ENCODE data around the gene ABHD12. TPM values are rescaled to one million over a fixed set of nuclear protein-coding genes. Genes with fewer than 3 reads are reported as not detected.
"Not testable (repeated sequence)": the region's sequence is repeated elsewhere in the genome, so short reads cannot be mapped to it uniquely, and the experiment has no call there.

Gene ABHD12
- total RNA-seq = 27.7 and 38.2 TPM in 2 replicates

DNA sequence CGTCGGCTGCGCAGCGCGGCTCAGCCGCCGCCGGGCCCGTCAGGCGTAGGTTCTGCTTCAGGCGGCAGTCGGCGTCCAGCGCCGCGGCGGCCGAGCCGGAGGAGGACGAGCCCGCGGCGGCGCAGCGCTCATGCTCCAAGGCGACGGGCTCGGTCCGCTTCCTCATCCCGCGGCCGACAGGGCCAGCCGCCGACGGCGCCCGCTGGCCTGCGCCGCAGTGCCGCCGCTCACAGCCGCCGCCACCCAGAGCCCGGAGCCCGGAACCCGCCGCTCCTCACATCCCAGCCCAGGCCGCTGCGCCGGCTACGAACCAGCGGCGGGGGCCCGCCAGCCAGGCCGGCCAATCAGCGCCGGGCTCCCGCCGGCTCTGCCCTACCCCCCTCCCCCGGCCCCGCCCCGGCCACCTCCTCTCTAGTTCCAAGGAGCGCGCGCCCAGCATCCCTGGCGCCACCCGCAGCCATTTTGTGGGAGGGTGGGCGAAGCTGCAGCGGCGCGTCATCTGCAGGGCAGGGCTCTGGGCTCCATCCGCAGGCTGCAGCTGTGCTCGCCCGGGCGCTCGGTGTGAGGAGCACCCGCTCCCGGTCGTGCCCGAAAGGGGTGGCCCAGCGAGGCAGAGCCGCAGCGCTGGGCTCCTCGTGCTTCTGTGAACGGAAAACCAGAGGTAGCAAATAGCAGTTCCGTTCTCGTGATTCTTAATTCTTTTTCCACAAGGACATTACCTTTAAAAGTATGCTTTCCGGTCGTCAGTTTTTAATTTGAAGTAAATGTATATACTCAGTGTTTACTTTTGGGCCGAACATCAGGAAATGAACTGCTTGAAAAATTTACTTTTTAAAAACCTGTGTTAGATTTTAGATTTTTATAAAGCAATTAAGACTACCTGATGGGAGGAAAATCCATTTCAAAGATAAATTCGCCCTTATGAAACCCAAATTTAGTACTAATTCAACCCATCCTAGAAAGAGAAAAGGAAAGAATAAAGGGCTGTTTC is at the start of gene ABHD12:
TSS of gene ABHD12 (minus strand) at position 298 of the 991 bp plus-strand sequence. CDS start at position 166, 132 bp downstream.
- DNase-seq = peak; percentile 97

DNA sequence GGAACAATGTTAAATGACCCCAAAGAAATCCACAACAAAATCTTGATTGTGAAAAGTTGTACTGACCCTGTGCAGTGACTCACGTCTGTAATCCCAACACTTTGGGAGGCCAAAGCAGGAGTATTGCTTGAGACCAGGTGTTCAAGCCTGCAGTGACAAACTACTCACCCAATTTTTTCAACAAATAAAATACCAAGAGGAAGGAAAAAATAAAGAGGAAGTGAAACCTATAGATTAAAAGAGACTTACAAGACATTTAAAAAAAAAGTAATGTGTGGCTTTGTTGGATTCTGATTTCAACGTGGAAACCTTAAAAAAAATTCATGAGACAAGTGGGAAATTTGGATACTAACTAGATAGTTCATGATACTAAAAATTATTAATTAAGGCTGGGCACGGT is 48.7 kb upstream of the ABHD12 start:
- DNase-seq = no peak

DNA sequence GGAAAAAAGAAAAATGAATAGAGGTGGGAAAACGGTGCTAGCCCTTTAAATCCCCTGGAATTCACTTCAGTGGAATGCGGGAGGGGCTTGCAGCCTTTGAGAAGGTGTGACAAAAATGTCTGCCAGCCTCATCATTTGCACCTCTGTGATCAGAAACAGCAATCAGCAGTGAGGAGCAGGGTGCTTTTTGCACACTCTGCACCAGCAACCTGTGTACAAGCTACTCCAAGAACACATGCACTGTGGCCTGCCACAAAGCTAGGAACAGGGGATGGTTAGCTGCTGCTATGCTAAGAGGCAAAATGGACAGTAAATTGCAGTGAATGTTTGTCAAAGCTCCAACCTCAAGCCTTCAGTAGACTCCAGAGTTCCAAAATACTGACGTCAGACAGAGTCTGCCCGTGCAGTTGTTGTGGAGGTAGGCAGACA is 46.5 kb upstream of the ABHD12 start:
- DNase-seq = no peak

DNA sequence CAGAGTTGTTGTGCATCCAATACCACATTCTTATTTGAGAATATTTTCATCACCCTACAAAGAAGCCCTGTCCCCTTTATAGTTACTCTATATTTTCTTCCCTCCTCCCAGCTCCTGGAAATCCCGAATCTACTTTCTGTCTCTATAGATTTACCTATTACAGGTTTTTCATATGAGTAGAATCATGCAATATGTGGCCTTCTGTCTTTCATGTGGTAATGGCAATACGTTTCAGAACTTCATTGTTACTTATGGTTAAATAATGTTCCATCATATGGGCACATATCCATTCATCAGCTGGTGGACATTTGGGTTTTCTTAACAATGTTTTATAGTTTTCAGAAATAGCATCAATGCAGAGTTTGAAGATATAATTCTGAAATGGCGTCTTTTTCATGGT is 33.9 kb upstream of the ABHD12 start:
- no peak for DNase-seq

DNA sequence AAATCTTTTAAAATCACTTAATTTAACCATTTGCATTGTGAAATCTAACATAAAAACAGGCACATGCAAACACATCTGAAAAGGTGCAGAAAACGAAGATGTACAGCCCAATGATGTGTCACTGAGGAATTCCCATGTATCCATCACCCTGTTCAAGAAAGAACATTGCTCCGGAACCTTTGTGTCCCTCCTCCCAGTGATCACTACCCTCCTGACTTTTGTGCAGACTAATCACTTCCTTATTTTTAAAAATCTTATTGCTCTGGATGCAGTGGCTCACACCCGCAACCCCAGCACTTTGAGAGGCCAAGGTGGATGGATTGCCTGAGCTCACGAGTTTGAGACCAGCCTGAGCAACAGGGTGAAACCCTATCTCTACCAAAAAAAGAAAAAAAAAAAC is 31.4 kb upstream of the ABHD12 start:
- no peak for DNase-seq

DNA sequence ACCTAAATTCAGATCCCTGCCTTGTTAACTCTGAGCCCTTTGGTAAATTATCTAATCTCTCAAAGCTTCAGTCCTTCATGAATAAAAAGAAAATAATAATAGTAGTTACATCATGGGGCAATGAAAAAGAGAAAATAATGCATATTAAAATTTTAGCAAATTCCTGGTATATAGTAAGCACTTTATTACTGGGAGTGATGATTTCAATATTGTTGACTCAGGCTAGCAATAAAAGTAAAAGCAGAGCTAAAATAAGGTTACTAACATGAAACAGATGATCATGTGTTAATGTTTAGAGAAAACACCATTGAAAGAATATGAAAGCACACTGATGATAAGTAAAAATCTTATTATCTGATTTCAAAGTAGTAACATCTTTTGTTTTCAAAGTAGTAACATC is 30.5 kb upstream of the ABHD12 start:
- no peak for DNase-seq

DNA sequence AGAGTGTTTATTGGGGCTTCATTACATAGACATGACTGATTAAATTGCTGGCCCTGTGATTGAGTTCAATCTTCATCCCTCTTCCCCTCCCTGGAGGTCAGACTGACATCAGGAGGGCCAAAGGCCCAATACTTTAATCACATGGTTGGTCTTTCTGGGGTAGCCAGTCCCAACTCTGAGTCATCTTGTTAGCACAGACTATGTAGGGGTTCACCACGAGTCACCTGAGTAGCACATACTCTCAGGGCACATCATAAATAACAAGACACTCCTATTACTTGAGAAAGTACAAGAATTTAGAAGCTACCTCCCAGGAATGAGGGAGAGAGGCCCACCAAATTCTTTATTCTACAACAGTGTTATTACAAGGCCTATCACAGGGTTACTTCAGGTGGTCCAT is 28.1 kb upstream of the ABHD12 start:
- DNase-seq = no peak

DNA sequence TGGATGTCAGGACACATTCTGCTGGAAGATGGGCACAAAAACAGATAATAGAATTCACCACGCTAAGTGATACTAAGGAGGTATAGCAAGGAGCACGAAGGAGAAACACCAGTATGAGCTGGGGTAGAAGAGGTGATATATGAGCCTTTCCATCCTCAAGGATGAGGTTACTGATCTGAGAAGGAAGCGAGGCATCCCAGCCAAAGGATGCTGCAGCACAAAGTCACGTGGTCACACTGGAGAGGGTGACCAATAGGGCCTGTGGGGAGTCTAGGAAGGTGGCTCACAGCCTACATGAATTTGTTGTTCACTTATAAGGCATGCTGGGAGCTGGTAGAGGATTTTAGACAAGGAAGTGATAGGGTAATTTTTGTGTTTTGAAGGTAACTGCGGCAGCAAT is 18.3 kb upstream of the ABHD12 start:
- no peak for DNase-seq

DNA sequence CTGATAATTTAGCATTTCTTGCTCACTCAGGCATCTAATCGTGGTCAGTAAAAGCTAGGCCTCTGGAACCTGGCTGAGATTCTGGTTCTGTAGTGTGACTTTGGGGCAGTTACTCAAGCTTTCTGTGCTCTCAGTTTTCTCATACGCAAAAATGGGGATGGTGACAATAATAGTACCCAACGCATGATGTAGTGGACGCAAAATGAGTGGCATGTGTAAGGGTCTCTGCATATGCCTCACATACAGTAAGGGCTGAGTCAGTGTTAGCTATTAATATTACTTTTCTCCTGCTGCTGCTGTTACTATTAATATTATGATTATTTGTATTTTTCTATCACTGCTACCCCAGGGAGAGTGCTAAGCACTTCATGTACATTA is 17.5 kb upstream of the ABHD12 start:
- peak; percentile 13 for DNase-seq

DNA sequence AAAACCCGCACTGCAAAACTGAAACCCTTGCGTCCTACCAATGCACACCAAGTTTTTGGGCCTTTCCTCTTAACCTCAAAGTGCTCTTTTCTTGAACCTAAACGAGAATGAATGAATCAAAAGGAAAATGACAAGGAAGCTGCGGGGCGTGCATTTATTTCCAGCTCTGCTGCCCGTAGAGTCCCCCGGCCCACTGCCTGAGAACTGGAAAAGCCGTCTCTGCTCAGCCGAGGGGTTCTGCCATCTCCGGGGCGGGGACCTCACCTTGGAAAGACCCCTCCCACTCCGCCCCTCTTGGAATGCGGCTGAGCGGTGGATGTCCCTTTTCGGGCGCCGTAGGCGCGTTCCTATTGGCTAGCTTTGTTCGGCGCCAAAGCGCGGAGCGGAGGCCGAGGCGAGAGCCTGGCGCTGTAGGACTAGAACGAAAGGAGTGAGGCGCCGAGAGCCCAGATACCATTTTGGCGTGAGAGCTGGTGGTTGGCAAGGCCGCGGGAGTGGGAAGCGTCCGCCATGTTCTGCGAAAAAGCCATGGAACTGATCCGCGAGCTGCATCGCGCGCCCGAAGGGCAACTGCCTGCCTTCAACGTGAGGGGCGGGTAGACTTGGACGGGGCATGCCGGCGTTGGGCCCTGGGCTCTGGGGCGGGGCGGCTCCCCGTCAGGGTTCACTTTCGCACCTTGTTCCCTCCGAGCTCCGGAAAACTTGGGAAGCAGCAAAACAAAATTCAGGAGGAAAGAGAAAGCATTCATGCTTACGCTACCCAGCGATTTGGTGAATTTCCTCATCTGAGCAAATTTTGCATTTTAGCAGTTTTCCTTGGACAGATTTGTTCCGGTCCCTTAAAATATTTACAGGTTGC is 16.9 kb upstream of the ABHD12 start, which contains the start of gene GINS1:
TSS of gene GINS1 (plus strand) at position 363 of the 859 bp plus-strand sequence. CDS start at position 511, 148 bp downstream.
- DNase-seq = peak; percentile 92

DNA sequence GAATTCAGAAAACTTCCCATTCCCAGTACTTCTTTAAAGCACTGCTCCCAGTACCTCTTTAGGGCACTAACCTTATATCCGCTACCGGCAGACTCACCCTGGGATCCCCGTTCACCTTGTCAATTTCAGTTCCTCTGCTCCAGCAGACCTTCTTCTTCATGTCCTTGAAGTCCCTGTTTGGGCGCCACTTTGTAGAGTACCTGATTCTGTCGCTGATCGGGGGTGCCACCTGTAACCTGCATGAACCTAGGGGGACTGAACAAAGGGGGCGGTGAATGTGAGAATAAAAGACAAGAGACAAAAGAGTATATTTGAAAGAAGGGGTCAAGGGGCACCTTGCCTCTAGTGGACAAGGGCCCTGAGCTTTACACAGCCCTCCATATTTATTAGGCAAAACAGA is 11.9 kb upstream of the ABHD12 start:
- no peak for DNase-seq

DNA sequence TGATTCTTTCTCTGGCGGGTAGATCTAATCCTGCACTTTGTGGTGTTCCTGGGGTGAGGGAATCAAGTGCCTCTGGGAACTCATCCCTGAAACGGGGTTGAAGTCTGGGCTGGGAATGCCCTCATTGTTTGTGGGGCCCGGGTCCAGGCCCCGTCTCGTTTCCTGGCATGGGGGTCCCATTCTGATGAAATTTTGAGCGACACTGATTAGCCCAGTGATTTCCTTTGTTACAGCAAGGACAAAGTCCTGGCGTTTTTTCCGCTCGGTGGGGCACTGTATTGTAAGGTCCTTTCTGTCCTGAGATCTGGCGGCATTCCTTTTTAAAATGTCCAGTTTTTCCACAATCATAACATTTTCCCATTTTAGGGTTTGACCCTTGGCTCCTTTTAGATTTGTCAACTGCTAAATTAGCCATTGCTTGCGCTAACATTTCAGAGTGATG is 9.7 kb upstream of the ABHD12 start:
- DNase-seq = not testable (repeated sequence)

DNA sequence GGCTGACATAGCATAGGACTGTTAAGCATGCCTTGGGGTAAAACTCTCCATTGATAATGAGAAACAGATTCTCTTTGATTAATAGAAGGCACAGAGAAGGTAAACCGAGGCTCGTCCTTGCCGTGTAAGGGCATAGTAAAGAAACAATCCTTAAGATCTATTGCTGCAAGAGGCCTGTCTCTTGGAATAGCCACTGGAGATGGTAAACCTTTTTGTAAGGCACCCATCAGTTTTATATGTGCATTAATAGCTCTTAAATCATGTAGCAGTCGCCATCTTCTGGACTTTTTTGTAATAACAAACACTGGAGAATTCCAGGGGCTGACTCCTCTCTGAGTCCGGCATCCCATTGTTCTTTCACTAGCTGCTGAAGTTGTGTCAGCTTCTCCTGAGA is 8.4 kb upstream of the ABHD12 start:
- peak; percentile 85 for DNase-seq

DNA sequence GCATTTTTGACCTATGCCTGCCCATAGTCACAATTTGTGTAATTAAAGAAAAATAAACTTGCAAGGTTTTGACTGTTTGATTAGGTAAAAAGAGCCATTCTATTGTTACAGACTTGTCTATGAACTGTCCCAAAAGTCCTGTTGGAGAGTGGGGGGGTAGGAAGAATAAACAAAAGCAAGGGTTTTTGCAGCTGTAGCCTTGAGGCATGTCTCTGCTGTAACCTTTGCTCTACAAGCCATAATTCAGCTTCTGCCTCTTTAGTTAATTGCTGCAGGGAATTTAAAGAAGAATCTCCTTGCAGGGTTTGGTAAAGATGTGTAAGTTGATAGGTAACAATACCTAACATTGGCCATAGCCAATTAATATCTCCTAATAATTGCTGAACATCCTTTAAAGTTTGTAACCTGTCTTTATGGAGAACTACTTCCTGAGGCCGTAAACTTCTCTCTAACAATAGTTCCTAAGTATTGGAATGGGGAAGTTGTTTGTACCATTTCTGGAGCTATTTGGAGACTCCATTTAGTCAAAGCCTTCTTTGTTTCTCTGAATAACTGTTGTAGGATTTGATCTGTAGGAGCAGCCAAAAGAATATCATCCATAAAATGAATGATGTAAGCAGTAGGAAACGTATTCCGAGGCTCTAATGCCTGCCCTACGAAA is 7.9 kb upstream of the ABHD12 start:
- DNase-seq = no peak

DNA sequence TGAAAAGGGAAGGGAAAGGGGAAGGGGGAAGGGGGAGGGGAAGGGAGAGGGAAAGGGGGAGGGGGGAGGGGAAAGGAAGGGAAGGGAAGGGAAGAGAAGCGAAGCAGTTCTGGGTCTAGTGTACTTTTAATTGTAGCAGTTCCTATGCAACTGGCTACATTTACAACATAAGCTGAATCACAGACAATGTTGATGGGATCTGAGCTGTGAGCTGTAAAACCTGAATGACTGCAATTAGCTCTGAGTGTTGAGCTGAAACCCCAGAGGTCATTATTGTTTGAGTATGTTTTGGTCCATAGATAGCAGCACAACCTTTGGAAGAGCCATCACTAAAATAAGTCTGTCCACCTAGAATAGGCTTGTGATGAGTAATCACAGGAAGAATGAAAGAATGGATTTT is 7.2 kb upstream of the ABHD12 start:
- no peak for DNase-seq

DNA sequence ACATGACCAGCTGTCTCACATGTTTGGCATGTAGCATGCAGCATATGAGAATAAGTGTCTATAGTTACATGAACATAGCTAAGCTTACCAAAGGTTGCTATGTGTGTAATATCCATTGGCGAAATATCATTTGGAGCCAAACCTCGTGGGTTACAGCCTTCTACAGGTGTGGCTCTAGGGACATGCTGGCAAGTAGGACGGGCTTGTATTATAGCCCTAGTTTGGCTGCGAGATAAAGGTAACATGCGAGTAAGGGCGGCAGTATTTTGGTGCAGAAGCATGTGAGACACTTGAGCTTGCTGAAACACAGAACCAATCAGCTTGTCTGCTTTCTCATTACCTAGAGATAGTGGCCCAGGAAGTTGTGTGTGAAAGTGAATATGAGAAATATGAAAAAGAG is 6.5 kb upstream of the ABHD12 start:
- no peak for DNase-seq

DNA sequence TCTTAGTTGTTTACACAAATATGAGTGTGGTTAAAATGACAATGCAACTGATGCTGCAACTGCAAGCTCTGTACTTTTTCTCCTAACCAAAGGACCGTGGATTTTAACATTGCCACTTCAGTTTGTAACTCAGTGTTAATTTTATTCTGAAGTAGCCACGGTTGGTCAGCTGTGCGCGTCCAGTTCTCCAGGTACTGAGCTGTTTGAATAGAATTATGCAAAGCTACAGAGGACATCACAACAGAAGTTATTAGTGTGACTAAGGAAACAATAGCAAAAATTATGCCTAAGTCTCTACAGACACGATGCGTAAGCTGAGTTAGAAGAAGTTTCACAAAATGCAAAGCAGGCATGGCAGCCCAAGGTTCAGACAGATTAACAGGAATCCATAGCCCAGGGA is 4.4 kb upstream of the ABHD12 start:
- DNase-seq = no peak

DNA sequence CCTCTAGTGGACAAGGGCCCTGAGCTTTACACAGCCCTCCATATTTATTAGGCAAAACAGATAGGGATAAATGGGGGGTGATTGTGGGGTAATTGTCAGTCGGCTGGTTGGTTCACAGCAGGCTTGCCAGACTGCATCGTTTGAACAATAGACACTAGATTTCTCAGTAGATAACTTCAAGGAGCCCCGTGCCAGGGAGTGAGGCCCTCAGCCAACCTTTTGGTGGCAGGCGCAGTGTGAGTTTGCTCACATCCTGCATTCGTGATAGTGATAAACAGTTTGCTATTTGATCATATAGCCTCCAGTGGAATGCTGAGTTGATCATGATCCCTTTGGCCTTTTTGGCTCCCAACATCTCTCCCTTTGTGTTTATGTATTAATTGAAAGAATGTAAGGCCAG is 3.6 kb upstream of the ABHD12 start:
- peak; percentile 52 for DNase-seq

DNA sequence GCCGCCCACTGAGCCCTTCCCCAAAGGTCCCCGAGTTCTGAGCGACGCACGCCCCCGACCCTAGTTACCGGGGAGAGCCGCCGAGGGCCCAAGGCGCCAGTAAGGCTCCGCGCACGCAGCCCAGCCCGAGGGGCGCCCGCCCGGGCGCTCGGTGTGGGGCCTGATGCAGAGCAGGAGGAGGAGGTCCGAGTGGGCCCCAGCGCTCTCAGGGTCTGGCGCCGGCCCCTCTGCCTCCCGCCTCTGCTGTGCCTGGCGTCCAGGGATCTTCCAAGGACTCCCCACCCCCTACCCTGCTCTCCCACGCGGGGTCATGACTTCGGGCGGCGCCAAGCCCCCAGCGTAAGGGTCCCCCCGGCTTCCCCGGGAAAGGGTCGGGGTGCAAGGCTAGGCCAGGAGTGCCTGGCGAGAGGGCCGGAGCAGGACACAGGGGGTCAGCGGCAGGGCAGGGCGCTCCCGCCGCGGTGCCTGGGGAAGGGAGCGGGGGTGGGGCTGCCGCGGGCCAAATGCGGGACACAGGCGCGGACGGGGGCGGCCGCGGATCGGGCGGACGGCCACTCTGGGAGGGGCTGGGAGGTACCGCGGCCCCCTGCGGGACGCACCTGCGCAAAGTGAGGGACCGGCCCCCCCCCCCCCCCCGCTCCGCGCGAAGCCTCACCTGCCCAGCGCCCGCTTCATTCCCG is 637 bp downstream of the ABHD12 start:
- peak; percentile 31 for DNase-seq

DNA sequence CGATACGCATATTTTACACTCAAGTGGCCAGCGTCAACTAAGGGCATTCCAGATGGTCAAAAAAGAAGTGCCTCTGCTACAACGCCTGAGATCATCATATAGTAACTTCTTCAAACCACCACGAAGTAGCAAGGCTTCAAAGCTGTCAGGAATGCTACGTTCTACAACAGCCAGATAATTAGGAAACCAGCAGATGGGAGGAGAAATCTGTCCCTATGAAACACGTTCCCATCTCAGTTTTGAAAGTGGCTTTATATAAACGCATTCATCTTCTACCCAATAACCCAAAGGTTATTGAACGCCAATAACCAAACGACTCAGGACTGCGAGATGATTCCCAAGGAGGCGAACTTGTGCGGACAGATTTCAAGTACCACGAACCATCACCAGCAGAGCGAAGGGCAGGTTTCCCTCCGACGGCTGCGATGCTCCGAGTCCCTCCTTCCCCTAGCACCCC is 1.2 kb downstream of the ABHD12 start:
- DNase-seq = peak; percentile 48

DNA sequence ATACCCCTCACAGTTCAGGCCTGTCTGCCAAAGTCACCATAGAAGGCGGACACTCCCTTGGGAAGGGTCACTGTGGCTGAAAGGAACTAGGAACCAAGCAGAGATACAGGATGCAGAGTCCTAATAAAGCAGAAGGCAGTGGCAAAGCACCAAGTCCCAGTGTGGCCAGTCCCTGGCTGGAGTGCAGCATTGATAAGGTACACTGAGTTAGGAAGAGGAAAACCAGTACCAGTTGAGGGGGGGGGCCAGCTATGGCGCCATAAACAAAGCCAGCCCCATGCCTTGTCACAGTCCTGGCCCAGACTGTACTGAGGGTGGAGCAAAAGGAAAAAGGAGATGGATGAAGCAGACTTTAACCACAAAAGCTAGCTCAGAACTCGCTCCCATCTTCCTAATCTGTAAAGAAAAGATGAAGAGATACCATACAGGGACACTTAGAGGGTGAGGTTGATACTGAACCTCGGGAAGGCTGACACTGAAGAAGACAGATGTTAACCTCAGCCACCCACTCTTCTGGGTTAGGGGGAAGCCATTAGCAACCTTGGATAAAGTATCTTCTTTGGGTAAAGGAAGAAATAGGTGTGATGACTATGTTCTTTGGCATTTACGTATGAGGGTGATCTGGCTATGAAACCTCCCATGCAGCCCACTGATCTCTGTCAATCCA is 7.8 kb downstream of the ABHD12 start:
- no peak for DNase-seq

Measured in dermis blood vessel endothelial cell (primary cell).